GM21390 (cell line): ENCODE results near the gene GALNT15.

Source experiments
- ATAC-seq: cut with Tn5 transposase; IDR thresholded peaks from one replicate; pipeline ENCODE4 v1.9.1; 2021; ENCODE audit not compliant: unreplicated experiment

Gene GALNT15

GRCh38 chr3:16252243-16252978 lies 77.9 kb downstream of the GALNT15 start:
- no peak for ATAC-seq

GRCh38 chr3:16252988-16253387 lies 78.5 kb downstream of the GALNT15 start:
- ATAC-seq, result no peak

GRCh38 chr3:16253601-16254000 lies 79.1 kb downstream of the GALNT15 start:
- no peak for ATAC-seq

- ATAC-seq, result no peak
These were observed 80.4 kb downstream of the GALNT15 start for GRCh38 chr3:16254916-16255315.

GRCh38 chr3:16255326-16255725 lies 80.8 kb downstream of the GALNT15 start:
- ATAC-seq, result no peak

GRCh38 chr3:16255726-16256125 lies 81.2 kb downstream of the GALNT15 start:
- ATAC-seq, result no peak

- ATAC-seq, result no peak
These were observed 82.8 kb downstream of the GALNT15 start for GRCh38 chr3:16257309-16257708.

GRCh38 chr3:16258177-16258576 lies 83.7 kb downstream of the GALNT15 start:
- no peak for ATAC-seq

GRCh38 chr3:16258866-16259265 lies 84.4 kb downstream of the GALNT15 start:
- ATAC-seq, result no peak

GRCh38 chr3:16260046-16260445 lies 85.6 kb downstream of the GALNT15 start:
- no peak for ATAC-seq

GRCh38 chr3:16262174-16262573 lies 87.7 kb downstream of the GALNT15 start:
- ATAC-seq, result no peak

GRCh38 chr3:16264174-16264707 lies 89.8 kb downstream of the GALNT15 start:
- no peak for ATAC-seq

- peak; percentile 99 for ATAC-seq
These were observed 90.4 kb downstream of the GALNT15 start, which contains the start of the genes DPH3 and OXNAD1 for GRCh38 chr3:16264708-16265454. Gene DPH3, minus strand, starts transcription at chr3:16264943. Its CDS starts 67 bp downstream, at chr3:16264876. Gene OXNAD1, plus strand, starts transcription at chr3:16265212. Its CDS starts 5,741 bp downstream, at chr3:16270953.

- no peak for ATAC-seq
These were observed 90.9 kb downstream of the GALNT15 start for GRCh38 chr3:16265455-16265786.

- ATAC-seq, result no peak
These were observed 92.2 kb downstream of the GALNT15 start for GRCh38 chr3:16266714-16267113.

- no peak for ATAC-seq
These were observed 96.4 kb downstream of the GALNT15 start for GRCh38 chr3:16270855-16271254.

- no peak for ATAC-seq
These were observed 98.1 kb downstream of the GALNT15 start for GRCh38 chr3:16272588-16272987.

GRCh38 chr3:16273867-16274266 lies 99.4 kb downstream of the GALNT15 start:
- no peak for ATAC-seq

- no peak for ATAC-seq
These were observed 103.0 kb downstream of the GALNT15 start for GRCh38 chr3:16277471-16277870.

- no peak for ATAC-seq
These were observed 104.7 kb downstream of the GALNT15 start for GRCh38 chr3:16279010-16279801.

- no peak for ATAC-seq
These were observed 106.2 kb downstream of the GALNT15 start for GRCh38 chr3:16280671-16281070.
